ENCODE data around the gene PM20D1.

GRCh38 chr1:205780335-205780734 lies 69.6 kb downstream of the PM20D1 start:
- no peak for TF ChIP-seq CTCF (IDR thresholded peaks at IDR 0.05)
- TF ChIP-seq POLR2A (IDR thresholded peaks at IDR 0.05), result no peak

Measured in body of pancreas (tissue), 4 donors.